Choroid plexus epithelial cell (primary cell): Measurements from ENCODE around the gene OPTN.
"Not testable (repeated sequence)": the region's sequence is repeated elsewhere in the genome, so short reads cannot be mapped to it uniquely, and the experiment has no call there.

Experiments used
- DNase-seq: peaks from one replicate; pipeline ENCODE4 v3.0.0-alpha.2; 2010; ENCODE audit warnings: low read depth
- H3K4me3 ChIP-seq: 2 replicates; pipeline ENCODE4 v1.5.1; 2011; ENCODE audit warnings: low read depth, mild to moderate bottlenecking, control low read depth, low read length, moderate library complexity
- TF ChIP-seq, protein P1 (sequence below): conservative IDR thresholded peaks from 2 replicates; pipeline ENCODE4 v1.5.1; 2011; ENCODE audit warnings: low read depth, mild to moderate bottlenecking, control low read depth, inconsistent platforms, low read length, moderate library complexity

Gene OPTN

DNA sequence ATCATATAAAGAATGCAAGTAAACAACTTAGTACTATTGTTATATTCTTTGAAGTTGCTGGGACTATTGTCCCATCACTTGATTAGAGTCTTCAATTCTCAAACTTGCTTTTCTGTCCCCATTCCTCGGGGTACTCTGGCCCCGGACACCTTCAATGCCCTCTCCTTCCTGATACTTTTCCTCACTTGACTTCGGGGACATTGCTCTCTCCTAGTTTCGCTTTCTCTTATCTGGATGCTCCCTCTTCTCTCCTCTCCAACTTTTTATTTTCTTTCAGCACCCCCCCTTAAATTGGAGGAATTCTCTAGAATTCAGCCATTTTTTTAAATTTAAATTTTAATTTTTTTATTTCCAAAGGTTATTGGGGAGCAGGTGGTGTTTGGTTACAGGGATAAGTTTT, 10.6 kb upstream of the OPTN start:
- H3K4me3 ChIP-seq = no peak overlapping the region
- TF ChIP-seq, protein P1, sequence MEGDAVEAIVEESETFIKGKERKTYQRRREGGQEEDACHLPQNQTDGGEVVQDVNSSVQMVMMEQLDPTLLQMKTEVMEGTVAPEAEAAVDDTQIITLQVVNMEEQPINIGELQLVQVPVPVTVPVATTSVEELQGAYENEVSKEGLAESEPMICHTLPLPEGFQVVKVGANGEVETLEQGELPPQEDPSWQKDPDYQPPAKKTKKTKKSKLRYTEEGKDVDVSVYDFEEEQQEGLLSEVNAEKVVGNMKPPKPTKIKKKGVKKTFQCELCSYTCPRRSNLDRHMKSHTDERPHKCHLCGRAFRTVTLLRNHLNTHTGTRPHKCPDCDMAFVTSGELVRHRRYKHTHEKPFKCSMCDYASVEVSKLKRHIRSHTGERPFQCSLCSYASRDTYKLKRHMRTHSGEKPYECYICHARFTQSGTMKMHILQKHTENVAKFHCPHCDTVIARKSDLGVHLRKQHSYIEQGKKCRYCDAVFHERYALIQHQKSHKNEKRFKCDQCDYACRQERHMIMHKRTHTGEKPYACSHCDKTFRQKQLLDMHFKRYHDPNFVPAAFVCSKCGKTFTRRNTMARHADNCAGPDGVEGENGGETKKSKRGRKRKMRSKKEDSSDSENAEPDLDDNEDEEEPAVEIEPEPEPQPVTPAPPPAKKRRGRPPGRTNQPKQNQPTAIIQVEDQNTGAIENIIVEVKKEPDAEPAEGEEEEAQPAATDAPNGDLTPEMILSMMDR = no peak
- no peak for DNase-seq

DNA sequence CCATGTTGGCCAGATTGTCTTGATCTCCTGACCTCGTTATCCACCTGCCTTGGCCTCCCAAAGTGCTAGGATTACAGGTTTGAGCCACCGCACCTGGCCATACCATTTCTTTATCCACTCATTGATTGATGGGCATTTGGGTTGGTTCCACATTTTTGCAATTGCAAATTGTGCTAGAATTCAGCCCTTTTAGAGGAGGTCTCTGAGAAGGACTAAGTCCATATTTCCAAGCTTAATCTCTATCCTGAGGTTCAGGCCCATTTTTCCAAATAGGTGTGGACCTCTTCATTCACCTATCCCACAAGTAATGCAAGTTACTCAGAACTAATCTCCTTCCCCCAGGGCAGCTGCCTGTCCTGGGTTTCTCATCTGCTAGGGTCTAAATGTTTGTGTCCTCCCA, 9.7 kb upstream of the OPTN start:
- TF ChIP-seq, protein P1 = no peak
- no peak overlapping the region for H3K4me3 ChIP-seq
- no peak for DNase-seq

DNA sequence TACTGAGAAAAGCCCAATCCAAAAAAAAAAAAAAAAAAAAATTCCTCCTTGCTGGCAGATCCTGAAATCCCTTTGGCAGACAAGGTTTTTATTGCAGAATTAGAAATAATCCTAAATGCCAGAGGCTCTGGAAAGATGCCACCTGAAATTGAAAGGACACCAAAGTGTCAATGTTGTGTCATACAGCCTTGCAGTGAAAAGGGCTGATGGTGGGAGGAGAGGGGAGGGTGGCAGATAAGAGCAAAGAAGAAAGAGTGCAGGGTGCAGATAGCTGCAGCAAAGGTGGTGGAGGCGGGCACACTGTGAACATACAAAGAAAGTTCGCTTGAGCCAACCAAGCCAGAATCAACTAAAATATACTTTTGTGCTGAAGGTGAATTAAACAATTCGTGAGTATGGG, 8.2 kb upstream of the OPTN start:
- TF ChIP-seq, protein P1 = no peak
- DNase-seq = no peak
- H3K4me3 ChIP-seq = no peak overlapping the region

DNA sequence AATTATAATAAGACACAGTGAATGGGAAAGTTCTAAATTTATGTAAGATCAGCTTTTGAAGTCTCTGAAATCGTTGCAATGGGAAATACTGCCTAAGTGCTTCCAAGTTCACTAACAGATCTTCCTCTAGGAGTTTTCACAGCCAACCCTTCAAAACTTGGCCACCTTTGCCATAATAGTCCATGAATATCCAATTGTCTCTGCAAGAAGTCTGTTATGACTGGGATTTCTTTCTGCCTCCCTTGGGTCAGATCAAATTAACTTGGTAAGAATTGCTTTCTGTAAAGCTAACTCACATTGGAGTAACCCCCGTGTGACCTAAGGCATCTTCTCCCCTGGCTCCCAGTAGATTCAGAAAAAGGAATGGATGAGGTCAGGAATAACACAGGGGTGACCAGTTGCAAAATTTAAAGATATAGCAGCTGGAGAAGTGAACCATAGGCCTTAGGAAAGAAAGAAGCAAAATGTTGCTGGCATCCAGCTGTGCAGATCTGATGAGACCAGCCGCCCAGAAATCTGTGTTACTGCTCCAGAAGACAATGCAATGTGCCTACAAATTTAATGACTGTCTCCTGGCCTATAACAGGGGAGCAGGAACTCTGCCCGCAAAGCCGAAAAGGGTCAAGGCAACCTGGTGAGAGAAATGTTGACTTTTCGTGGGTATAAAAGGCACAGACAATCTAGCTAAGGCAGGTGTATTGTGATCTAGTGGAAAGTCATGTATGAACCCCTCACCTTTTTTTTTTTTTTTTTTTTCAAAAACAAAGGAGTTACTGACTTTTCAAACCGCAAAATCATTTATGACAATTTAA, 7.5 kb upstream of the OPTN start:
- no peak overlapping the region for H3K4me3 ChIP-seq
- DNase-seq = peak; percentile 64
- TF ChIP-seq, protein P1 = no peak

DNA sequence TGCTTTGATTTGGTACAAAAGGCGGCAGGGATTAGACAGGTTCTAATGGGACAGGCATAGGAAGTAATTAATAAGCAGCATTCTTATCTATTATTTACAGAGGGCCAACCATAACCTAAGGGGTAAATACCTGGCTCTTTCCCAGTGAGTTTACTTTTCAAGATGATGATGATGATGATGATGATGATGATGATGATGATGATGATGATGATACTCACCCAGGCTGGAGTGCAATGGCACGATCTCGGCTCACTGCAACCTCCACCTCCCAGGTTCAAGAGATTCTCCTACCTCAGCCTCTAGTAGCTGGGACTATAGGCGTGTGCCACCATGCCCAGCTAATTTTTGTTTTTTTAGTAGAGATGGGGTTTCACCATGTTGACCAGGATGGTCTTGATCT, 5.9 kb upstream of the OPTN start:
- not testable (repeated sequence) for H3K4me3 ChIP-seq, DNase-seq

DNA sequence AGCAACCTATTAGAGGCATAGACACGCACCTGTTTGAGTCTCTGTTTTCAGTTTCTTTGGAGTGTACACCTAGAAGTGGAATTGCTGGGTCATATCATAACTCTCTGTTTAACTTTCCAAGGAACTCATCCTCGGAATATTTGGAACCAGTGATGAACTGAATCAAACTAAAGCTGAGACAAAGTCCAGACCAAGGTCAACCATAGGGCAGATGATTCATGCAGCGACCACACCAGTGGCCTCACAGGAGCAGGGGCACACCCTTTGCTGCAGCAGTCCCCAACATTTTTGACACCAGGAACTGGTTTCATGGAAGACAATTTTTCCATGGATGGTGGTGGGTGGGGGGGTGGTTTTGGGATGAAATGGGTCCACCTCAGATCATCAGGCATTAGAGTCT, 4.9 kb upstream of the OPTN start:
- TF ChIP-seq, protein P1 = no peak
- no peak overlapping the region for H3K4me3 ChIP-seq
- no peak for DNase-seq

DNA sequence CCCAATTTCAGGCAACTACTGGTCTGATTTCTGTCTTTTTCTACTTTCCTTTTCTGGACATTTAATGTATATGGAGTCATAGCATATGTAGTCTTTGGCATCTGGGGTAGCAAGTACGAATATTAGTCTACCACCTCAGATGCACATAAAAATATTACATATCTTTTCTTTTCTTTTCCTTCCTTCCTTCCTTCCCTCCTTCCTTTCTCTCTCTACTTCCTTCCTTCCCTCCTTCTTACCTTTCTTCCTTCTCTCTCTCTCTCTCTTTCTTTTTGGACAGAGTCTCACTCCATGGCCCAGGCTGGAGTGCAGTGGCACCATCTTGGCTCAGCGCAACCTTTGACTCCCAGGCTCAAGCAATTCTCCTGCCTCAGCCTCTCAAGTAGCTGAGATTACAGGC, 4.0 kb upstream of the OPTN start:
- no peak for DNase-seq
- no peak overlapping the region for H3K4me3 ChIP-seq
- TF ChIP-seq, protein P1 = no peak
